Measurements from ENCODE around the gene MYO7B. TPM values are rescaled to one million over a fixed set of nuclear protein-coding genes. Genes with fewer than 3 reads are reported as not detected.

MYO7B gene
- total RNA-seq, 2 experiments from 2014 or later, result 0.14 to 0.58 TPM

GRCh38 chr2:127560931-127561280, 25.4 kb downstream of the MYO7B start:
- intact Hi-C loops (cut with micrococcal nuclease), result loop anchor here (5.0 kb wide), 1 partner anchor 104 kb away; no protein-coding TSS in a partner anchor
- CTCF ChIA-PET, result no interaction called here
- Mint-ChIP-seq H3K4me1 (ENCODE audit: low read depth) (peaks cover 16% of the 10 kb centered on the region), H3K9me3 (peaks cover 14% of the 10 kb centered on the region), H3K36me3 (peaks cover 4% of the 10 kb centered on the region), H3K27me3 (peaks cover 30% of the 10 kb centered on the region), H3K4me3 (no peak overlapping the region), H3K27ac (no peak overlapping the region)
- no peak for DNase-seq
- POLR2A ChIA-PET, result no interaction called here

GRCh38 chr2:127561371-127561770, 25.9 kb downstream of the MYO7B start:
- ChIA-PET POLR2A (no interaction called here), CTCF (no interaction called here)
- peaks cover 27% of the 10 kb centered on the region for H3K27me3 Mint-ChIP-seq

GRCh38 chr2:127562936-127563335, 27.5 kb downstream of the MYO7B start:
- DNase-seq, result no peak
- intact Hi-C loops (cut with micrococcal nuclease), result loop anchor here (1.0 to 5.0 kb wide), 3 partner anchors 37 to 106 kb away; partner anchors contain the start of gene IWS1
- POLR2A ChIA-PET, result interaction anchor here (1.1 kb wide), 1 partner anchor 37 kb away, joined by 4 read pairs; the partner anchor contains the start of gene IWS1

More at GRCh38 chr2:127561371-127561770, 25.9 kb downstream of the MYO7B start:
- intact Hi-C loops (cut with micrococcal nuclease), result loop anchor here (5.0 kb wide), 1 partner anchor 104 kb away; no protein-coding TSS in a partner anchor
- H3K27ac Mint-ChIP-seq, result no peak overlapping the region
- no peak overlapping the region for H3K4me3 Mint-ChIP-seq
- H3K36me3 Mint-ChIP-seq, result peaks cover 4% of the 10 kb centered on the region
- H3K4me1 Mint-ChIP-seq (ENCODE audit: low read depth), result peaks cover 16% of the 10 kb centered on the region
- peaks cover 9% of the 10 kb centered on the region for H3K9me3 Mint-ChIP-seq
- no peak for DNase-seq

GRCh38 chr2:127563458-127564428, 28.3 kb downstream of the MYO7B start:
- Mint-ChIP-seq H3K27ac (no peak overlapping the region), H3K4me1 (ENCODE audit: low read depth) (peaks cover 16% of the 10 kb centered on the region), H3K9me3 (no peaks in the 10 kb centered on the region), H3K4me3 (no peak overlapping the region), H3K27me3 (peaks cover 16% of the 10 kb centered on the region), H3K36me3 (no peaks in the 10 kb centered on the region)
- POLR2A ChIA-PET, result interaction anchor here (1.1 kb wide), 1 partner anchor 37 kb away, joined by 4 read pairs; the partner anchor contains the start of gene IWS1
- CTCF ChIA-PET, result interaction anchor here (0.9 to 1.1 kb wide), 6 partner anchors 12 to 108 kb away, joined by 3 to 6 read pairs (median 4); no protein-coding TSS in a partner anchor
- intact Hi-C loops (cut with micrococcal nuclease), result loop anchor here (1.0 to 5.0 kb wide), 3 partner anchors 37 to 106 kb away; partner anchors contain the start of gene IWS1
- DNase-seq, result peak; percentile 52

More at GRCh38 chr2:127562936-127563335, 27.5 kb downstream of the MYO7B start:
- H3K27me3 Mint-ChIP-seq, result peaks cover 18% of the 10 kb centered on the region
- H3K4me3 Mint-ChIP-seq, result no peak overlapping the region
- CTCF ChIA-PET, result interaction anchor here (1.1 kb wide), 2 partner anchors 29 to 83 kb away, joined by 5 to 6 read pairs; no protein-coding TSS in a partner anchor
- H3K9me3 Mint-ChIP-seq, result no peaks in the 10 kb centered on the region
- peaks cover 16% of the 10 kb centered on the region for H3K4me1 Mint-ChIP-seq (ENCODE audit: low read depth)
- H3K36me3 Mint-ChIP-seq, result no peaks in the 10 kb centered on the region
- no peak overlapping the region for H3K27ac Mint-ChIP-seq

- POLR2A ChIA-PET, result no interaction called here
- H3K27me3 Mint-ChIP-seq, result peaks cover 14% of the 10 kb centered on the region
- H3K36me3 Mint-ChIP-seq, result no peaks in the 10 kb centered on the region
- no peak overlapping the region for H3K4me3 Mint-ChIP-seq
- H3K27ac Mint-ChIP-seq, result no peak overlapping the region
- peaks cover 16% of the 10 kb centered on the region for H3K4me1 Mint-ChIP-seq (ENCODE audit: low read depth)
- DNase-seq, result no peak
- CTCF ChIA-PET, result interaction anchor here (1.0 to 1.1 kb wide), 3 partner anchors 11 to 29 kb away, joined by 3 to 4 read pairs (median 3); no protein-coding TSS in a partner anchor
- intact Hi-C loops (cut with micrococcal nuclease), result loop anchor here (5.0 kb wide), 1 partner anchor 107 kb away; no protein-coding TSS in a partner anchor
- H3K9me3 Mint-ChIP-seq, result no peaks in the 10 kb centered on the region
Measured at GRCh38 chr2:127564429-127565260, 29.2 kb downstream of the MYO7B start.

- CTCF ChIA-PET, result interaction anchor here (1.0 to 1.1 kb wide), 2 partner anchors 26 to 28 kb away, joined by 3 to 4 read pairs; no protein-coding TSS in a partner anchor
- Mint-ChIP-seq H3K36me3 (no peaks in the 10 kb centered on the region), H3K9me3 (no peaks in the 10 kb centered on the region), H3K27ac (no peak overlapping the region), H3K4me3 (no peak overlapping the region), H3K27me3 (peaks cover 13% of the 10 kb centered on the region), H3K4me1 (ENCODE audit: low read depth) (peaks cover 16% of the 10 kb centered on the region)
- POLR2A ChIA-PET, result no interaction called here
- intact Hi-C loops (cut with micrococcal nuclease), result no loop called here
- DNase-seq, result no peak
Measured at GRCh38 chr2:127565261-127566138, 30.0 kb downstream of the MYO7B start.

GRCh38 chr2:127566139-127566417, 30.6 kb downstream of the MYO7B start:
- Mint-ChIP-seq H3K27me3 (peaks cover 11% of the 10 kb centered on the region), H3K4me3 (no peak overlapping the region), H3K4me1 (ENCODE audit: low read depth) (peaks cover 16% of the 10 kb centered on the region), H3K27ac (no peak overlapping the region), H3K36me3 (no peaks in the 10 kb centered on the region), H3K9me3 (no peaks in the 10 kb centered on the region)
- DNase-seq, result no peak
- POLR2A ChIA-PET, result no interaction called here
- CTCF ChIA-PET, result no interaction called here
- intact Hi-C loops (cut with micrococcal nuclease), result no loop called here

- H3K9me3 Mint-ChIP-seq, result no peaks in the 10 kb centered on the region
- no peak overlapping the region for H3K27ac Mint-ChIP-seq
- ChIA-PET CTCF (no interaction called here), POLR2A (no interaction called here)
- H3K36me3 Mint-ChIP-seq, result no peaks in the 10 kb centered on the region
- no peak overlapping the region for H3K4me3 Mint-ChIP-seq
- peaks cover 11% of the 10 kb centered on the region for H3K27me3 Mint-ChIP-seq
- intact Hi-C loops (cut with micrococcal nuclease), result no loop called here
- DNase-seq, result no peak
- H3K4me1 Mint-ChIP-seq (ENCODE audit: low read depth), result peaks cover 16% of the 10 kb centered on the region
Measured at GRCh38 chr2:127566576-127566975, 31.1 kb downstream of the MYO7B start.

- Mint-ChIP-seq H3K27ac (no peak overlapping the region), H3K9me3 (no peaks in the 10 kb centered on the region), H3K4me3 (no peak overlapping the region), H3K4me1 (ENCODE audit: low read depth) (peaks cover 16% of the 10 kb centered on the region), H3K36me3 (no peaks in the 10 kb centered on the region), H3K27me3 (peaks cover 11% of the 10 kb centered on the region)
- CTCF ChIA-PET, result interaction anchor here (0.6 kb wide), 1 partner anchor 55 kb away, joined by 3 read pairs; no protein-coding TSS in a partner anchor
- POLR2A ChIA-PET, result no interaction called here
- DNase-seq, result no peak
- intact Hi-C loops (cut with micrococcal nuclease), result no loop called here
Measured at GRCh38 chr2:127567351-127567854, 31.9 kb downstream of the MYO7B start.

- Mint-ChIP-seq H3K27ac (no peak overlapping the region), H3K27me3 (peaks cover 10% of the 10 kb centered on the region), H3K4me1 (ENCODE audit: low read depth) (peaks cover 12% of the 10 kb centered on the region), H3K4me3 (no peak overlapping the region), H3K9me3 (no peaks in the 10 kb centered on the region), H3K36me3 (no peaks in the 10 kb centered on the region)
- ChIA-PET CTCF (interaction anchor here (0.6 kb wide), 1 partner anchor 56 kb away, joined by 3 read pairs; no protein-coding TSS in a partner anchor), POLR2A (no interaction called here)
- no peak for DNase-seq
- intact Hi-C loops (cut with micrococcal nuclease), result no loop called here
Measured at GRCh38 chr2:127568128-127568527, 32.6 kb downstream of the MYO7B start.

- no peak overlapping the region for H3K4me3 Mint-ChIP-seq
- DNase-seq, result no peak
- CTCF ChIA-PET, result no interaction called here
- H3K27ac Mint-ChIP-seq, result no peak overlapping the region
- POLR2A ChIA-PET, result no interaction called here
- no peaks in the 10 kb centered on the region for H3K4me1 Mint-ChIP-seq (ENCODE audit: low read depth)
- no peaks in the 10 kb centered on the region for H3K36me3 Mint-ChIP-seq
- H3K27me3 Mint-ChIP-seq, result peaks cover 7% of the 10 kb centered on the region
- intact Hi-C loops (cut with micrococcal nuclease), result no loop called here
- H3K9me3 Mint-ChIP-seq, result no peaks in the 10 kb centered on the region
Measured at GRCh38 chr2:127569666-127570065, 34.2 kb downstream of the MYO7B start.

Measured in activated CD4-positive, alpha-beta memory T cell treated with anti-CD3 and anti-CD28 coated beads for 36 hours (primary cell).